T47D (cell line): ENCODE results near the gene CYP2B6.
A peak's percentile ranks its signal among the peaks of the same experiment; 100 is the strongest.
"Not testable (repeated sequence)": the region's sequence is repeated elsewhere in the genome, so short reads cannot be mapped to it uniquely, and the experiment has no call there.

Experiments
- DNase-seq, 2 experiments: peaks; one replicate each; pipeline versions ENCODE4 v3.0.0 to v3.0.0-alpha.2; 2011 to 2012; ENCODE audit warnings: low read depth in 1 of 2, low spot score in 1 of 2
- JUND ChIP-seq: IDR thresholded peaks from 2 replicates; pipeline ENCODE4 v1.6.1; 2012; ENCODE audit warnings: low read depth
- in situ Hi-C: cut with HindIII; loops from 2 replicates; pipeline ENCODE4 v1.10.0; 2016; ENCODE audit warnings: low sequenced_read_pairs, low pct_unique_long_range_greater_than_20kb

The CYP2B6 gene

GRCh38 chr19:41031916-41032315 is 40.8 kb downstream of the CYP2B6 start:
- peak; percentile 31 to 94 for DNase-seq
- in situ Hi-C loops = no loop called here
- 0 out of 2 replicates have a peak, but pooled peaks have one; percentile 48 for TF ChIP-seq JUND

GRCh38 chr19:41033324-41033723 is 42.2 kb downstream of the CYP2B6 start:
- peak in 1 of 2 experiments; percentile 65 for DNase-seq
- in situ Hi-C loops = not testable (repeated sequence)

GRCh38 chr19:41039806-41040205 is 48.7 kb downstream of the CYP2B6 start:
- in situ Hi-C loops = no loop called here
- no peak for DNase-seq
- no peak for TF ChIP-seq JUND

- DNase-seq, in situ Hi-C loops: not testable (repeated sequence)
These were observed 54.0 kb downstream of the CYP2B6 start for GRCh38 chr19:41045095-41045494.

- no peak for DNase-seq
- in situ Hi-C loops = no loop called here
- TF ChIP-seq JUND = no peak
These were observed 59.3 kb downstream of the CYP2B6 start for GRCh38 chr19:41050426-41050825.

GRCh38 chr19:41052162-41052561 is 61.1 kb downstream of the CYP2B6 start:
- DNase-seq, in situ Hi-C loops: not testable (repeated sequence)

- in situ Hi-C loops, DNase-seq: not testable (repeated sequence)
These were observed 62.2 kb downstream of the CYP2B6 start for GRCh38 chr19:41053331-41053730.

GRCh38 chr19:41064974-41065569 is 74.0 kb downstream of the CYP2B6 start:
- no peak for TF ChIP-seq JUND
- in situ Hi-C loops = no loop called here
- peak; percentile 28 to 68 for DNase-seq
